ENCODE measurements around the gene ZNF280D.

ZNF280D gene

GRCh38 chr15:56749982-56750381, 16.7 kb upstream of the ZNF280D start:
- DNase-seq, result no peak

GRCh38 chr15:56744701-56745683, 11.7 kb upstream of the ZNF280D start:
- no peak for DNase-seq

GRCh38 chr15:56741541-56741940, 8.2 kb upstream of the ZNF280D start:
- DNase-seq, result no peak

GRCh38 chr15:56739964-56740640, 6.8 kb upstream of the ZNF280D start:
- no peak for DNase-seq

- no peak for DNase-seq
Measured at GRCh38 chr15:56739474-56739873, 6.2 kb upstream of the ZNF280D start.

- no peak for DNase-seq
Measured at GRCh38 chr15:56737791-56738190, 4.5 kb upstream of the ZNF280D start.

GRCh38 chr15:56736881-56737707, 3.8 kb upstream of the ZNF280D start:
- DNase-seq, result no peak

- no peak for DNase-seq
Measured at GRCh38 chr15:56736308-56736707, 3.0 kb upstream of the ZNF280D start.

- no peak for DNase-seq
Measured at GRCh38 chr15:56735589-56735988, 2.3 kb upstream of the ZNF280D start.

- no peak for DNase-seq
Measured at GRCh38 chr15:56734013-56734635, 815 bp upstream of the ZNF280D start.

GRCh38 chr15:56732886-56733135, 498 bp downstream of the ZNF280D start:
- DNase-seq, result no peak

- peak; percentile 36 for DNase-seq
Measured at GRCh38 chr15:56732135-56732885, 999 bp downstream of the ZNF280D start.

GRCh38 chr15:56731548-56731947, 1.8 kb downstream of the ZNF280D start:
- no peak for DNase-seq

GRCh38 chr15:56729561-56729960, 3.7 kb downstream of the ZNF280D start:
- no peak for DNase-seq

GRCh38 chr15:56725386-56725785, 7.9 kb downstream of the ZNF280D start:
- DNase-seq, result no peak

GRCh38 chr15:56724232-56724631, 9.1 kb downstream of the ZNF280D start:
- DNase-seq, result no peak

- no peak for DNase-seq
Measured at GRCh38 chr15:56723787-56724186, 9.5 kb downstream of the ZNF280D start.

GRCh38 chr15:56719774-56720555, 13.3 kb downstream of the ZNF280D start:
- no peak for DNase-seq

- DNase-seq, result no peak
Measured at GRCh38 chr15:56719021-56719612, 14.2 kb downstream of the ZNF280D start.

- DNase-seq, result no peak
Measured at GRCh38 chr15:56718560-56718959, 14.7 kb downstream of the ZNF280D start.

GRCh38 chr15:56716334-56716733, 17.0 kb downstream of the ZNF280D start:
- DNase-seq, result no peak
